CD4-positive, alpha-beta T cell treated with Interferon gamma for 1 hour (primary cell): ENCODE results near the gene MYO1C.

Experiments used
- DNase-seq: peaks from one replicate; pipeline ENCODE4 v3.0.0-alpha.2; 2020

The MYO1C gene

GRCh38 chr17:1484676-1485422 is 7.6 kb downstream of the MYO1C start:
- peak; percentile 80 for DNase-seq

- DNase-seq: no peak
These were observed 8.4 kb downstream of the MYO1C start for GRCh38 chr17:1484060-1484535.

- no peak for DNase-seq
These were observed 9.8 kb downstream of the MYO1C start for GRCh38 chr17:1482680-1483079.

DNA sequence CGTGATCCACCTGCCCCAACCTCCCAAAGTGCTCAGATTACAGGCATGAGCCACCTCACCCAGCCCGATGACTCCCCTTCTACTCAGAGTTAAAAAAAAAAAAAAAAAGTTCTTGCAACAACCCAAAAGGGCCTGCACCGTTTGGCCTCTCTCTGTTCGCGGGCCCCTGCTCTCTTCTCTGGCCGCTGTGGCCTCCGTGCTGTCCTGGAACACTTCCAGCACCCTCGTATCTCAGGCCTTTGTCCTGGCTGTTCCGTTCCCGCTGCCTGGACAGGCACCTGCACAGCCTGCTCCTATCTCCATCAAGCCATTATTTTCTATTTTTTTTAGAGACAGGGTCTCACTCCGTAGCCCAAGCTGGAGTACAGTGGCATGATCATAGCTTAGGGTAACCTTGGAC is 10.8 kb downstream of the MYO1C start:
- DNase-seq: no peak

DNA sequence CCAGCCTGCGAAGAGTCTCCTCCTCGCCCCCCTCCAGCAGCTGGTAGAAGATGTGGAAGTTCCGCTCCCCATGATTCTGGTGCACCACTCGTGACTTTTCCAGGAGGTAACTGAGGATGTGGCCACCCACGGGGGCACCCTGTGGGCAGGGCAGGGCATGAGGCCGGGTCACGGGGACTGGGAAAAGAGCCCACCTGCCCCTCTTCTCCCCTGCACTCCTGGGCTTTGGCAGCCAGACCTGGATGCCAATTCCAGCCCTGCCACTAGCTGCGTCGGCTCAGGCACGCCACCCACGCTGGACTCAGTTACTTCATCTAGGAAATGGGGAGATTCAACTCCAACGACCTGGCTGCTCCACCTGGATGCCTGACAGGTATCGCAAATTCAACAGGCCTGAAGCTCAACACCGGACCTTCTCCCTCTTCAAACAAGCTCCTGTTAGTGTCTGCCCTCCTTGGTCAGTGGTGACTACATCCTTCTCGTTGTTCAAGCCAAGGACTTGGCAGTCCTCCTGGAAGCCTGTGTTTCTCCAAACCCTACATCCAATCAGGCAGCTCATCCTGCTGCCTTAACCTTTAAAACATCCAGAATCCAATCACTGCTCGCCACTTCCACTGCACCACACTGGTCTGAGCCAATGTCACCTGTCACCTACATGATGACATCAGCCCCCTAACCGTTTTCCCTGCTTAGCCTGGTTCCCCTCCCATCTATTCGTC is 11.6 kb downstream of the MYO1C start:
- no peak for DNase-seq

DNA sequence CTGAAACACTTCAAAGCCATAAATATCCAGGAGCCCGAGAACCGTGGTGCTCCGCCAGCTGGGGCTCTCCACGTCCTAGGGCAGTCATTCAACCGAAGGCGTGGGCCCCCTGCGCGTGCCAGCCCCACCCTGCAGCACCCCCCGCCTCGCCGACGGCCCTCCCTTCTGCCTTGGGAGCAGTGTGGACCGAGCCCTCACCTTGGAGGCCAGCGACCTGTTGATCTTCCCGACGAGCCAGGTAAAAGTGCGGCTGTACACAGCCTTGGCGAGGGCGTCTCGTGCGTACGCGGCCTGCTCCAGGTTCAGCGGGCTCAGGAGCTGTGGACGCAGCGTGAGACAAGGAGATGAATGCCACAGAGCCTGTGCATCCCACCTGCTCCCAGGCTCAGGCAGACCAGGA is 14.1 kb downstream of the MYO1C start:
- no peak for DNase-seq

GRCh38 chr17:1475321-1475854 is 17.1 kb downstream of the MYO1C start:
- DNase-seq: no peak

DNA sequence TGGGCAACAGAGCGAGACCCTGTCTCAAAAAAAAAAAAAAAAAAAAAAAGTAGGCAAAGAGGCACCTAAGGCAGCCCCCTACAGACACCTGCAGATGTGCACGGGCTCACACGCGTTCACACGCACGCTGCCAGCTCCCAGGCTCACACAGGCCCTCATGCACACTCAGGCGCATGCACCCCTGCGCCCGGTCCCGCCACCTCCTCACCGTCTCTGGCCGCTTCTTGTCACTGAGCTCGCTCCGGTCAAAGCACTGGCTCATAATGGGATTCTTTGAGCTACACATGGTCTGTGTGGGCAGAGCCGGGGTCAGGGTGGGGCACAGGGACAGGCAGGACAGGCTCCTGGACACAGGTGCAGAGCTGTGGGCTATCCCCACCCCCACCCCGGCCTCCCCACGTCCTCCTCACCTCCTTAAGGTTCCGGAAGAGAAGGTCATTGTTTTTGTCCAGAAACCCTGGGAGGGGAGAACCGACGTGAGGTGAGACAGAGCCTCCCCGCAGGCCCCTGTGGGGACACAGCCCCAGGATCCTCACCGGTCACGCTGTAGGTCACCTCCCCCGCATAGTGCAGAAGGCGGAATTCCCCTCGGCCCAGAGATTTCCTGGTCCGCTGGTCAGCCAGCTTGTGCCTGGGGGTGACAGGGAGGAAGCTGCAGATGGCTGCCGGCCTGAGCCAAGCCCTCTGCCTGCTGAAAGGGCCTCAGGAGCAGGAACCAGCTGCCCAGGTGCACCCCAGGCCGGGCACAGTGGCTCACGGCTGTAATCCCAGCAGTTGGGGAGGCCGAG is 17.9 kb downstream of the MYO1C start:
- no peak for DNase-seq

DNA sequence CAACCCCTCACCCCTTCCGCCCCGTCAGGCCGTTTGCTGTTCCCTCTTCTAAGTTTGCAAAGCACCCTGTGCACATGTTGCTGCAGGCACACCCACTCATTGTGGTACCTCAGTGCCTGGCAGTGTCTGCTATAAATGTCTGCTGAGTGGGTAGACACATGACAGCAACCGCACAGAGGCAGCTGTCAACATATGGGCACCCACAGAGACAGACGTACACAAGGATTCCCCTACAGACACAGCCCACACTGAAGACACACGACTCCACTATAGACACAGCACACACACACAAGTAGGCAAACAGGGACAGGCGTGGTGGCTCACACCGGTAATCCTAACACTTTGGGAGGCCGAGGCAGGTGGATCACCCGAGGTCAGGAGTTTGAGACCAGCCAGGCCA is 18.6 kb downstream of the MYO1C start:
- DNase-seq: peak; percentile 38

- DNase-seq: no peak
These were observed 19.3 kb downstream of the MYO1C start for GRCh38 chr17:1473170-1473569.

DNA sequence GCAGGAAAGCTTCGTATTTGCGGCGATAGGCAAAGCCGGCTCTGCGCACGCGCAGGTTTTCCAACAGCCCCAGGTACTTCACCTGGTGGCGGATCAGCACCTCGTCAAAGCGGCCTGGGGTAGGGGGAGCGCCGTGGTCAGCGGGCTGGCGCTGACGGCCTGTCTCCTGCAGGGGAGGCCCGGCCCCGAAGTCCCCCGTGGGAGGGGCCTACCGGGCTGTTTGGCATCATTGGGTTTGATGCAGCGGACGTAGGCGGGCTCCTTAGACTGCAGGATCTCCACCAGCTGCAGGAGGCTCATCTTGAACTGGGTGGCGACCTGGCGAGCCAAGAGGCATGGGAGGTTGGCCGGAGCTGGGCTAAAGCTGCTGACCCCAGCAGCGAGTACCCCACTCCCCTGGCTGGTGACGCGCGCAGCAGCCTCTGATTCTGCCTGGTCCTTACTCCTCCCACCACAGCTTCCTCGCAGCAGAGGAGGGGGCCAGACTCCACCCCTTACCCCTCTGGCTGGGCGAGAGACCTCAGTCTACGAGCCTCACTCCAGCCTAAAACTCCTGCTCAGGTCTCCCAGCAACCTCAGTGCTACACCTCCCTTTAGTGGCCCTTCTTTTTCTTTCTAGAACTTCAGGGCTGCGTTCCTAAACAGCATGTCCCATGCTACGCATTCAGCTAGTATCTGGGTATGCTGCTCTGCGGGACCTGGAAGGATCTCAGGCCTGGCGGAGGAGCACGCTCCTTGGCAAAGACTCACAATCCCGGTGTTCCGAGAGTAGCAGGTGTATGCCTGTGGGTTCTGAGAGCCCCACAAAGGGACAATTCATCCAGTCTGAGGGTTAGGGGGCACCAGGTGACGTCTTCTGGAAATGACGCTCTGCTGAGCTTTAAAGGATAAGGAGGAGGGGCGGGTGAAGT is 20.3 kb downstream of the MYO1C start:
- DNase-seq: no peak

DNA sequence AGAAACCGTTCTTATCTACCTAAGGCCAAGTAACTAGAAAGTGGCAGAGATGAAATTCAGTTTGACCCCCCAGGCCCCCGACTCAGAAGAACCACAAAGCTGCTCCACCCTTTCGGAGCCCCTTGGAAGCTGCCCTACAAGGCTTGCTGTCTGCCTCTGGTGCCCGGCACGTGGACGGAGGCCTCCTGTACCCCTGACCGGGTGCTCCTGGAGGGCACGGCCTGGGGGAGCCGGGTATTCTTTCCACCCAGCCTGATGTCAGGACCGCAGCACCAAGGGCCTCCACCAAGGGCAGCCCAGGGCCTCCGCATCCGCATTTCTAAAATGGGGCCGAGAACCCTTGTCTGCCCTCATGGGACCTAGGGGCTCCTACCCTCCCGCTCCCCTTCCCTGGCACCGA is 21.0 kb downstream of the MYO1C start:
- DNase-seq: no peak

DNA sequence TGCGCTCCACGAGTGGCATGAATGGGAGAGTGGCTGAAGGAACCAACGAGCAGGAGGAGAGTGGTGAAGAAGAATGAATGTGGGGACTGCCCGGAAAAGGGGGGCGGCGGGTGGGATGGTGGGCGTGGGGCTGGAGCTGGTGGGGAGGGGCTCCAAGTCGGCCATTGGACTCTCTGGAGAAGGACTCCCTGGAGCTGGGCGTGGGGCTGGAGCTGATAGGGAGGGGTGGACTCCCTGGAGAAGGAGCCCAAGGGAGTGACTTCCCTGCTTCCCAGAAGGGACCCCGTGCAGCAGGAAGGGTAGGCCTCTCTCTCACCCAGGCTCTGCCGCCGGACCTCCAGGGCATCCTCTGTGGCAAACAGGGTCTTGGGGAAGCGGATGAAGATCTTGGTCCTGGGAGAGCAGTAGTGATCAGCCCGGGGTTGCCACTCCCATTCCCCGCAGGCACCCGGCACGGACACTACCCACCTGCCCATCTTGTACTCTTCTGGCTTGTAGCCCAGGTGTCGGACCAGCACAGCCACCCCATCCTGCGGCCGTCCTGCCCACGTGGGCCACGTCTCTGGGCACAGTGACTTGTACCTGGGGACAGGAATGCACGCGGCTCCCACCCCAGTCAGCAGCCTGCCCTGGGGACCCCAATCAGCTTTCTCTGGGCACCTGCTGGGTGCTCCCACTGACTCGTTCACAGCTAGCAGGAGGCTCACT is 21.6 kb downstream of the MYO1C start:
- no peak for DNase-seq

- DNase-seq: no peak
These were observed 22.3 kb downstream of the MYO1C start for GRCh38 chr17:1470071-1470754.

DNA sequence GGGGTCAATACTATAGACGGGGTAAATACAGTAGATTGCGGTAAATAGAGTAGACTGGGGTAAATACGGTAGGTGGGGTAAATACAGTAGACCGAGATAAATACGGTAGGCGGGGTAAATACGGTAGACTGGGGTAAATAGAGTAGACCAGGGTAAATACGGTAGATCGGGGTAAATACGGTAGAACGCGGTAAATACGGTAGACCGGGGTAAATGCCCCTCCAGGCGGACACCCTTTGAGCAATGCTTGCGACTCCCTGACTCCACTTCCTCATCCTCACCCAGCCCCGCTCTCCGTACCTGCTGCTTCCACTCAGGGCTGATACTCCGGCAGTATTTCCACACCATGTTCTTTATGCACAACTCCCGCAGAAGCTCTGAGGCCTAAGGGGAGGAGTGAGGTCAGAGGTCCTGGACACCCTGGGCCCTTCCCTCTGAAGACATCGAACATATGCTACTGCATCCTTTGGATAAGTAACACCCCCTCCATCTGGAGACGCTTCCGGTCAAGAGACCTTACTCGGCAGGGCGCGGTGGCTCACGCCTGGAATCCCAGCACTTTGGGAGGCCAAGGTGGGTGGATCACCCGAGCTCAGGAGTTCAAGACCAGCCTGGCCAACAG is 23.1 kb downstream of the MYO1C start:
- DNase-seq: no peak

GRCh38 chr17:1467898-1468492 is 24.5 kb downstream of the MYO1C start:
- peak; percentile 47 for DNase-seq

GRCh38 chr17:1467258-1467657 is 25.2 kb downstream of the MYO1C start:
- DNase-seq: no peak

DNA sequence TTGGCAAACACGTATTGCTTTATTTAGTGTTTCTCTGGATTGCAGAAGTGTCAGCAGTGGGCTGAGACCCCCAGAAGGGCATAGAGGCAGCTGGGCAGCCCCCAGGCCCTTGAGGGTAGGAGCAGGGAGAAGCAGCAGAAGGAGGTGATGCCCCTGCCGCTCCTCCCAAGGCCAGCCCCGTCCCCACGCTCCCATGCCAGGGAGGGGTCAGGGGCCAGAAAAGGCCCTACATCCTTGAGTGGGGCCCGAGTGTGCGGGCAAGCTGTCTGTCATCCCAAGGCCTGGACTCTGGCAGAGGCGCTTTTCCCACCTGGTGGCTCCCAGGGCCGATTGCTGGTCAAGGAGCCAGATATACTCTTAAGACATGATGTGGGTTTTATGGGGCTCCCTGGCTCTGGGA is 28.3 kb downstream of the MYO1C start:
- no peak for DNase-seq

- no peak for DNase-seq
These were observed 30.0 kb downstream of the MYO1C start for GRCh38 chr17:1462164-1463112.
